Lower leg skin (tissue), 4 donors: ENCODE measurements around the gene ATP8A2. TPM values are rescaled to one million over a fixed set of nuclear protein-coding genes. Genes with fewer than 3 reads are reported as not detected.

Experiments
- DNase-seq, 2 donors: peaks; one replicate each; pipeline ENCODE4 v3.0.0-alpha.2; 2019; ENCODE audit warnings: low spot score in 2 of 2
- H3K4me3 ChIP-seq: fragments of 200-600 bp; sonication (generic); 2 replicates; pipeline ENCODE4 v1.5.1; 2017; ENCODE audit warnings: mild to moderate bottlenecking, low read depth; ENCODE audit not compliant: poor library complexity, severe bottlenecking
- POLR2A ChIP-seq, 2 donors: fragments of 450-650 bp; IDR thresholded peaks; one replicate each; pipeline ENCODE4 v1.6.1; 2016 to 2017; ENCODE audit warnings: antibody characterized with exemption in 2 of 2, mild to moderate bottlenecking in 1 of 2, moderate library complexity in 1 of 2
- WGBS, 2 donors: methylation state at CpG; one replicate each; pipeline ENCODE4 v1.1.5; 2018; 5-methylcytosine and 5-hydroxymethylcytosine counted together
- intact Hi-C: fragments of 100-400 bp; cut with DNase I; formaldehyde crosslinking; loops from one replicate; pipeline ENCODE4 v1.15.0; 2023; ENCODE audit warnings: low total_unique reads
- total RNA-seq, 4 donors: library from RNA; depleted of rRNA; stranded (reverse); fragments of >200 nt; gene quantifications; one replicate each; pipeline ENCODE4 v1.1.0, GENCODE V29; 2016
- TF ChIP-seq, protein P1 (sequence below), 3 donors: fragments of 450-650 bp; IDR thresholded peaks; one replicate each; pipeline ENCODE4 v1.5.1; 2016; ENCODE audit warnings: antibody characterized with exemption in 3 of 3, mild to moderate bottlenecking in 3 of 3, moderate library complexity in 2 of 3

The ATP8A2 gene
- total RNA-seq, 4 donors from 2014 or later = 0.05 to 0.23 TPM; not detected in 2

GRCh38 chr13:25701304-25701703, 329.5 kb downstream of the ATP8A2 start:
- no peak for DNase-seq
- WGBS, 2 donors = 56 to 62% methylated on average over 4 of the region's 4 CpGs

GRCh38 chr13:25702386-25702785, 330.6 kb downstream of the ATP8A2 start:
- WGBS, 2 donors = 82 to 92% methylated on average over 2 of the region's 2 CpGs
- H3K4me3 ChIP-seq = no peak overlapping the region
- TF ChIP-seq, protein P1, sequence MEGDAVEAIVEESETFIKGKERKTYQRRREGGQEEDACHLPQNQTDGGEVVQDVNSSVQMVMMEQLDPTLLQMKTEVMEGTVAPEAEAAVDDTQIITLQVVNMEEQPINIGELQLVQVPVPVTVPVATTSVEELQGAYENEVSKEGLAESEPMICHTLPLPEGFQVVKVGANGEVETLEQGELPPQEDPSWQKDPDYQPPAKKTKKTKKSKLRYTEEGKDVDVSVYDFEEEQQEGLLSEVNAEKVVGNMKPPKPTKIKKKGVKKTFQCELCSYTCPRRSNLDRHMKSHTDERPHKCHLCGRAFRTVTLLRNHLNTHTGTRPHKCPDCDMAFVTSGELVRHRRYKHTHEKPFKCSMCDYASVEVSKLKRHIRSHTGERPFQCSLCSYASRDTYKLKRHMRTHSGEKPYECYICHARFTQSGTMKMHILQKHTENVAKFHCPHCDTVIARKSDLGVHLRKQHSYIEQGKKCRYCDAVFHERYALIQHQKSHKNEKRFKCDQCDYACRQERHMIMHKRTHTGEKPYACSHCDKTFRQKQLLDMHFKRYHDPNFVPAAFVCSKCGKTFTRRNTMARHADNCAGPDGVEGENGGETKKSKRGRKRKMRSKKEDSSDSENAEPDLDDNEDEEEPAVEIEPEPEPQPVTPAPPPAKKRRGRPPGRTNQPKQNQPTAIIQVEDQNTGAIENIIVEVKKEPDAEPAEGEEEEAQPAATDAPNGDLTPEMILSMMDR (IDR thresholded peaks at IDR 0.05) = no peak
- no peak for TF ChIP-seq POLR2A (IDR thresholded peaks at IDR 0.05)
- intact Hi-C loops = no loop called here
- DNase-seq = no peak

More at GRCh38 chr13:25701304-25701703, 329.5 kb downstream of the ATP8A2 start:
- intact Hi-C loops = no loop called here
- no peak overlapping the region for H3K4me3 ChIP-seq
- no peak for TF ChIP-seq POLR2A (IDR thresholded peaks at IDR 0.05)
- TF ChIP-seq, protein P1 (IDR thresholded peaks at IDR 0.05) = no peak

GRCh38 chr13:25707726-25708125, 336.0 kb downstream of the ATP8A2 start:
- TF ChIP-seq POLR2A (IDR thresholded peaks at IDR 0.05) = no peak
- DNase-seq = no peak
- H3K4me3 ChIP-seq = no peak overlapping the region
- WGBS, 2 donors = 66 to 67% methylated on average over 1 of the region's 1 CpG
- intact Hi-C loops = no loop called here

- no peak for DNase-seq
- no peak for TF ChIP-seq POLR2A (IDR thresholded peaks at IDR 0.05)
- TF ChIP-seq, protein P1 (IDR thresholded peaks at IDR 0.05) = no peak
- H3K4me3 ChIP-seq = no peak overlapping the region
- WGBS, 2 donors = 75 to 80% methylated on average over 1 of the region's 1 CpG
- intact Hi-C loops = no loop called here
These were observed 336.5 kb downstream of the ATP8A2 start for GRCh38 chr13:25708268-25708667.

- H3K4me3 ChIP-seq = no peak overlapping the region
- intact Hi-C loops = no loop called here
- WGBS, 2 donors = 86 to 95% methylated on average over 2 of the region's 2 CpGs
- no peak for DNase-seq
- TF ChIP-seq, protein P1 (IDR thresholded peaks at IDR 0.05) = no peak
- TF ChIP-seq POLR2A (IDR thresholded peaks at IDR 0.05) = no peak
These were observed 337.3 kb downstream of the ATP8A2 start for GRCh38 chr13:25709088-25709487.

- H3K4me3 ChIP-seq = no peak overlapping the region
- DNase-seq = no peak
- WGBS, 2 donors = 74 to 82% methylated on average over 1 of the region's 1 CpG
- intact Hi-C loops = no loop called here
- TF ChIP-seq, protein P1 (IDR thresholded peaks at IDR 0.05) = no peak
- no peak for TF ChIP-seq POLR2A (IDR thresholded peaks at IDR 0.05)
These were observed 344.0 kb downstream of the ATP8A2 start for GRCh38 chr13:25715760-25716159.
